ENCODE measurements around the gene CUL3. TPM values are rescaled to one million over a fixed set of nuclear protein-coding genes. Genes with fewer than 3 reads are reported as not detected.
"Not testable (repeated sequence)": the region's sequence is repeated elsewhere in the genome, so short reads cannot be mapped to it uniquely, and the experiment has no call there.

The CUL3 gene
- total RNA-seq, 2 experiments from 2014 or later: 50.6 to 155 TPM

GRCh38 chr2:224584111-224584784 lies 915 bp downstream of the CUL3 start:
- H3K9me3 ChIP-seq (ENCODE audit: low read length): no peaks in the 10 kb centered on the region
- H3K79me2 ChIP-seq (ENCODE audit: insufficient read depth, low read depth, low read length): peaks cover 73% of the 10 kb centered on the region
- POLR2A ChIA-PET: interaction anchor here (0.7 to 8.7 kb wide), 10 partner anchors 11 to 635 kb away, joined by 3 to 46 read pairs (median 4); no protein-coding TSS in a partner anchor
- H4K20me1 ChIP-seq (ENCODE audit: insufficient read depth, low read length): peaks cover 42% of the 10 kb centered on the region
- CTCF ChIA-PET (ENCODE audit: unreplicated experiment): no interaction called here
- peak overlapping the region; percentile 98 for H3K4me3 ChIP-seq (ENCODE audit: low read depth, low read length, poor library complexity, severe bottlenecking)
- no peaks in the 10 kb centered on the region for H3K9me2 ChIP-seq (ENCODE audit: insufficient read depth, low read length)
- H3K27ac ChIP-seq (ENCODE audit: low read depth, low read length, poor library complexity, severe bottlenecking): peak overlapping the region; percentile 68
- DNase-seq (ENCODE audit: low spot score): peak; percentile 69
- H3K4me1 ChIP-seq (ENCODE audit: insufficient read depth, low read length, poor library complexity, severe bottlenecking): peaks cover 63% of the 10 kb centered on the region
- TF ChIP-seq EZH2phosphoT487 (IDR thresholded peaks at IDR 0.05; ENCODE audit: borderline replicate concordance, low read depth, low read length) (no peak), CTCF (conservative IDR thresholded peaks at IDR 0.05; ENCODE audit: low read length) (no peak)
- no TSS peak for BruUV-seq (replicated peaks)
- H3K4me2 ChIP-seq (ENCODE audit: low read length): peak overlapping the region; percentile 99
- no peak overlapping the region for H2AFZ ChIP-seq (ENCODE audit: low read length)
- intact Hi-C loops (cut with micrococcal nuclease; ENCODE audit: unreplicated experiment): loop anchor here (1.0 to 10.0 kb wide), 4 partner anchors 8 to 779 kb away; no protein-coding TSS in a partner anchor
- H3K36me3 ChIP-seq (ENCODE audit: insufficient read depth, low read length): peaks cover 51% of the 10 kb centered on the region

- DNase-seq (ENCODE audit: low spot score); CTCF ChIA-PET (ENCODE audit: unreplicated experiment); H3K9me2 ChIP-seq (ENCODE audit: insufficient read depth, low read length); H3K9me3 ChIP-seq (ENCODE audit: low read length); H3K27ac ChIP-seq (ENCODE audit: low read depth, low read length, poor library complexity, severe bottlenecking); BruUV-seq (replicated peaks); H2AFZ ChIP-seq (ENCODE audit: low read length): not testable (repeated sequence)
- intact Hi-C loops (cut with micrococcal nuclease; ENCODE audit: unreplicated experiment): loop anchor here (10.0 kb wide), 1 partner anchor 778 kb away; no protein-coding TSS in a partner anchor
- POLR2A ChIA-PET: interaction anchor here (0.6 to 8.7 kb wide), 9 partner anchors 9 to 73 kb away, joined by 3 to 46 read pairs (median 5); no protein-coding TSS in a partner anchor
- peaks cover 50% of the 10 kb centered on the region for H4K20me1 ChIP-seq (ENCODE audit: insufficient read depth, low read length)
- peak overlapping the region; percentile 98 for H3K4me3 ChIP-seq (ENCODE audit: low read depth, low read length, poor library complexity, severe bottlenecking)
- peak overlapping the region; percentile 99 for H3K4me2 ChIP-seq (ENCODE audit: low read length)
- H3K36me3 ChIP-seq (ENCODE audit: insufficient read depth, low read length): peaks cover 63% of the 10 kb centered on the region
- H3K79me2 ChIP-seq (ENCODE audit: insufficient read depth, low read depth, low read length): peaks cover 85% of the 10 kb centered on the region
- H3K4me1 ChIP-seq (ENCODE audit: insufficient read depth, low read length, poor library complexity, severe bottlenecking): peaks cover 68% of the 10 kb centered on the region
These were observed 2.1 kb downstream of the CUL3 start for GRCh38 chr2:224583033-224583432.

- CTCF ChIA-PET (ENCODE audit: unreplicated experiment): interaction anchor here (1.6 kb wide), 1 partner anchor 10 kb away, joined by 5 read pairs; no protein-coding TSS in a partner anchor
- TF ChIP-seq CTCF (conservative IDR thresholded peaks at IDR 0.05; ENCODE audit: low read length) (no peak), EZH2phosphoT487 (IDR thresholded peaks at IDR 0.05; ENCODE audit: borderline replicate concordance, low read depth, low read length) (no peak)
- peak overlapping the region; percentile 48 for H3K27ac ChIP-seq (ENCODE audit: low read depth, low read length, poor library complexity, severe bottlenecking)
- H3K79me2 ChIP-seq (ENCODE audit: insufficient read depth, low read depth, low read length): peaks cover 93% of the 10 kb centered on the region
- intact Hi-C loops (cut with micrococcal nuclease; ENCODE audit: unreplicated experiment): loop anchor here (10.0 kb wide), 1 partner anchor 775 kb away; no protein-coding TSS in a partner anchor
- no TSS peak for BruUV-seq (replicated peaks)
- H3K4me2 ChIP-seq (ENCODE audit: low read length): peak overlapping the region; percentile 72
- DNase-seq (ENCODE audit: low spot score): no peak
- POLR2A ChIA-PET: interaction anchor here (0.7 to 4.0 kb wide), 9 partner anchors 9 to 100 kb away, joined by 3 to 31 read pairs (median 7); no protein-coding TSS in a partner anchor
- H3K9me3 ChIP-seq (ENCODE audit: low read length): peaks cover 8% of the 10 kb centered on the region; the same call in 1 of the 2 replicates
- H3K4me3 ChIP-seq (ENCODE audit: low read depth, low read length, poor library complexity, severe bottlenecking): peak overlapping the region; percentile 50
- H4K20me1 ChIP-seq (ENCODE audit: insufficient read depth, low read length): peaks cover 75% of the 10 kb centered on the region
- peaks cover 90% of the 10 kb centered on the region for H3K36me3 ChIP-seq (ENCODE audit: insufficient read depth, low read length)
- H3K4me1 ChIP-seq (ENCODE audit: insufficient read depth, low read length, poor library complexity, severe bottlenecking): peaks cover 80% of the 10 kb centered on the region
- H2AFZ ChIP-seq (ENCODE audit: low read length): no peak overlapping the region
- no peaks in the 10 kb centered on the region for H3K9me2 ChIP-seq (ENCODE audit: insufficient read depth, low read length)
These were observed 4.9 kb downstream of the CUL3 start for GRCh38 chr2:224580248-224580647.
